ENCODE data around the gene SLC11A2. TPM values are rescaled to one million over a fixed set of nuclear protein-coding genes. Genes with fewer than 3 reads are reported as not detected.

The SLC11A2 gene
- total and polyA plus RNA-seq, 9 of the 15 experiments (the other 6 are each of a cell fraction or from before 2014, with no cell fraction given) = 21.1 to 54.0 (median 32.9) TPM

DNA sequence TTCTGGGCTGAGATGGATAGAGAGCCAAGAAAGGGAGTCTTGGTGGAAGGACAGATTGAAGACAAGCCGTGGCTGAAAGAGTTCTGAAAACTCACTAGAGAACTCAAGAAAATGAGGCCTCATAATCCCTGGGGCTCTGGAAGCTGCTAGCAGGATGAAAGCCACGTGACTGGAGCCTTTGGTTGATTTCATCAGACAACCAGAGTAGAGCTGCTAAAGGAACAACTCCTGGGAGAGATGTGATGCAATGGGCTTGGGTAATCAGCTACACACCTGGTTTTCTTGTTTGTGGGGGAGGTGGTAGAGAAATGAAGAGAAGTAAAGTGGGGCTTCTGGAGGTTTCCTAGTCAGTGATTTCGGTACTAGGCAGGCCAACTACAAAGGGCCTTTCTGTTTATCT is 43.8 kb upstream of the SLC11A2 start (continued):
- TF ChIP-seq ATF3 (IDR thresholded peaks at IDR 0.05) (peak; percentile 90), ATF3 (CRISPR knock-in tag; conservative IDR thresholded peaks at IDR 0.05) (no peak), RAD51 (IDR thresholded peaks at IDR 0.05; ENCODE audit: borderline replicate concordance, low read depth) (peak; percentile 85), PPARD (CRISPR knock-in tag; IDR thresholded peaks at IDR 0.05) (no peak), CEBPB (tag; IDR thresholded peaks at IDR 0.05) (peak; percentile 93), RAD21 (CRISPR knock-in tag; conservative IDR thresholded peaks at IDR 0.05 in 1 of 2, IDR thresholded peaks at IDR 0.05 in 1 of 2) (peak in 1 of 2 experiments; percentile 18; a peak in 2 of 4 replicates), CXXC5 (CRISPR knock-in tag; IDR thresholded peaks at IDR 0.05) (peak; percentile 53), ZNF766 (CRISPR knock-in tag; conservative IDR thresholded peaks at IDR 0.05) (0 out of 2 replicates have a peak, but pooled peaks have one; percentile 19), PRDM10 (IDR thresholded peaks at IDR 0.05; ENCODE audit: partially characterized antibody) (no peak)
- TF ChIP-seq, protein P1, sequence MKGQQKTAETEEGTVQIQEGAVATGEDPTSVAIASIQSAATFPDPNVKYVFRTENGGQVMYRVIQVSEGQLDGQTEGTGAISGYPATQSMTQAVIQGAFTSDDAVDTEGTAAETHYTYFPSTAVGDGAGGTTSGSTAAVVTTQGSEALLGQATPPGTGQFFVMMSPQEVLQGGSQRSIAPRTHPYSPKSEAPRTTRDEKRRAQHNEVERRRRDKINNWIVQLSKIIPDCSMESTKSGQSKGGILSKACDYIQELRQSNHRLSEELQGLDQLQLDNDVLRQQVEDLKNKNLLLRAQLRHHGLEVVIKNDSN (CRISPR knock-in tag; IDR thresholded peaks at IDR 0.05) = peak; percentile 74
- TF ChIP-seq, protein P2, sequence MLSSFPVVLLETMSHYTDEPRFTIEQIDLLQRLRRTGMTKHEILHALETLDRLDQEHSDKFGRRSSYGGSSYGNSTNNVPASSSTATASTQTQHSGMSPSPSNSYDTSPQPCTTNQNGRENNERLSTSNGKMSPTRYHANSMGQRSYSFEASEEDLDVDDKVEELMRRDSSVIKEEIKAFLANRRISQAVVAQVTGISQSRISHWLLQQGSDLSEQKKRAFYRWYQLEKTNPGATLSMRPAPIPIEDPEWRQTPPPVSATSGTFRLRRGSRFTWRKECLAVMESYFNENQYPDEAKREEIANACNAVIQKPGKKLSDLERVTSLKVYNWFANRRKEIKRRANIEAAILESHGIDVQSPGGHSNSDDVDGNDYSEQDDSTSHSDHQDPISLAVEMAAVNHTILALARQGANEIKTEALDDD (IDR thresholded peaks at IDR 0.05) = 0 out of 2 replicates have a peak, but pooled peaks have one; percentile 32
